Progenitor cell of endocrine pancreas (in vitro differentiated cells): ENCODE results near the gene GPX4. TPM values are rescaled to one million over a fixed set of nuclear protein-coding genes. Genes with fewer than 3 reads are reported as not detected.

Experiments
- DNase-seq: peaks from one replicate; pipeline ENCODE4 v3.0.0; 2021; ENCODE audit warnings: low spot score; ENCODE audit not compliant: unreplicated experiment
- H3K27ac Mint-ChIP-seq: 2 replicates; pipeline ENCODE4 v1.8.0; 2021; ENCODE audit warnings: mild to moderate bottlenecking, moderate library complexity, mixed read lengths
- H3K27me3 Mint-ChIP-seq: 2 replicates; pipeline ENCODE4 v1.8.0; 2021; ENCODE audit warnings: mixed read lengths
- H3K36me3 Mint-ChIP-seq: 2 replicates; pipeline ENCODE4 v1.8.0; 2022; ENCODE audit warnings: mixed read lengths; ENCODE audit not compliant: insufficient read depth
- H3K4me1 Mint-ChIP-seq: 2 replicates; pipeline ENCODE4 v1.8.0; 2021; ENCODE audit warnings: low read depth, mixed read lengths
- H3K4me3 Mint-ChIP-seq: 2 replicates; pipeline ENCODE4 v1.8.0; 2021; ENCODE audit warnings: low read depth, mild to moderate bottlenecking, moderate library complexity, mixed read lengths
- H3K9me3 Mint-ChIP-seq: 2 replicates; pipeline ENCODE4 v1.8.0; 2021; ENCODE audit warnings: low read depth, mixed read lengths
- CTCF ChIP-seq: fragments of 200-600 bp; sonication (generic); IDR thresholded peaks from one replicate; pipeline ENCODE4 v1.5.0; 2021; ENCODE audit warnings: antibody characterized with exemption, mild to moderate bottlenecking; ENCODE audit not compliant: unreplicated experiment
- total RNA-seq: library from RNA; stranded (reverse); gene quantifications from 2 replicates; pipeline ENCODE4 v1.2.1, GENCODE V29; 2021

The GPX4 gene
- total RNA-seq, 1 donor from 2014 or later, result 231 TPM

GRCh38 chr19:1132552-1133383 lies 29.0 kb downstream of the GPX4 start:
- Mint-ChIP-seq H3K4me1 (no peaks in the 10 kb centered on the region), H3K36me3 (no peaks in the 10 kb centered on the region), H3K27me3 (no peaks in the 10 kb centered on the region), H3K27ac (no peak overlapping the region), H3K4me3 (no peak overlapping the region), H3K9me3 (no peaks in the 10 kb centered on the region)
- TF ChIP-seq CTCF, result no peak
- DNase-seq, result no peak

GRCh38 chr19:1133471-1133929 lies 29.7 kb downstream of the GPX4 start:
- Mint-ChIP-seq H3K27ac (no peak overlapping the region), H3K4me3 (no peak overlapping the region), H3K4me1 (no peaks in the 10 kb centered on the region), H3K36me3 (no peaks in the 10 kb centered on the region), H3K9me3 (no peaks in the 10 kb centered on the region), H3K27me3 (no peaks in the 10 kb centered on the region)
- no peak for DNase-seq
- TF ChIP-seq CTCF, result no peak

- no peaks in the 10 kb centered on the region for H3K27me3 Mint-ChIP-seq
- no peaks in the 10 kb centered on the region for H3K4me1 Mint-ChIP-seq
Measured at GRCh38 chr19:1134431-1134830, 30.6 kb downstream of the GPX4 start.

GRCh38 chr19:1135454-1135853 lies 31.7 kb downstream of the GPX4 start:
- Mint-ChIP-seq H3K27ac (no peak overlapping the region), H3K4me3 (no peak overlapping the region), H3K27me3 (no peaks in the 10 kb centered on the region), H3K9me3 (no peaks in the 10 kb centered on the region), H3K36me3 (peaks cover 3% of the 10 kb centered on the region), H3K4me1 (no peaks in the 10 kb centered on the region)
- no peak for TF ChIP-seq CTCF
- DNase-seq, result no peak

More at GRCh38 chr19:1134431-1134830, 30.6 kb downstream of the GPX4 start:
- H3K27ac Mint-ChIP-seq, result no peak overlapping the region
- H3K9me3 Mint-ChIP-seq, result no peaks in the 10 kb centered on the region
- peaks cover 2% of the 10 kb centered on the region for H3K36me3 Mint-ChIP-seq
- TF ChIP-seq CTCF, result no peak
- H3K4me3 Mint-ChIP-seq, result no peak overlapping the region
- no peak for DNase-seq

- H3K27ac Mint-ChIP-seq, result no peak overlapping the region
- no peak for DNase-seq
- no peaks in the 10 kb centered on the region for H3K27me3 Mint-ChIP-seq
- no peak for TF ChIP-seq CTCF
- no peaks in the 10 kb centered on the region for H3K4me1 Mint-ChIP-seq
- no peaks in the 10 kb centered on the region for H3K9me3 Mint-ChIP-seq
- H3K4me3 Mint-ChIP-seq, result no peak overlapping the region
- peaks cover 3% of the 10 kb centered on the region for H3K36me3 Mint-ChIP-seq
Measured at GRCh38 chr19:1136201-1136600, 32.4 kb downstream of the GPX4 start.
